Measurements from ENCODE around the gene PLEKHM2.

Gene PLEKHM2

GRCh38 chr1:15702722-15703550, 18.8 kb downstream of the PLEKHM2 start:
- DNase-seq (ENCODE audit: low spot score) = peak; percentile 41

DNA sequence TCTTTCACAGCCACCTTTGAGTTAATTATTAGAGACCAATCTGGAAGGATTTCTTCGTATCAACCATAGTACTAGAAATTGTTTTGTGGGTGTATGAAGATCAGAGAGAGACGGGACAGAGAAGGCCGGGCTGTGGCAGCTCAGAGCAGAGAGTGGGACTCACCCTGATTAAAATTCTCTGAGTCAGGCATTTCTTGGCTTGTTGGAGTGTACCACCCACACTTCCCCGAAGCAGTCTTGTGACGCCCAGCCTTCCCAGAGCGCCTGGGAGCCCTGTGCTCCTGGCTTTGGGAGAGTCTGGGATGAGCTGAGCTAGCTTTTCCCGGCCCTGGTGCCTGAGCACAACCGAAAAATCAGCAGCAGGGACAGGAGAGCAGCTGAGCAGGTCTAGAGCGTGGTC, 19.4 kb downstream of the PLEKHM2 start:
- peak; percentile 91 for DNase-seq (ENCODE audit: low spot score)

DNA sequence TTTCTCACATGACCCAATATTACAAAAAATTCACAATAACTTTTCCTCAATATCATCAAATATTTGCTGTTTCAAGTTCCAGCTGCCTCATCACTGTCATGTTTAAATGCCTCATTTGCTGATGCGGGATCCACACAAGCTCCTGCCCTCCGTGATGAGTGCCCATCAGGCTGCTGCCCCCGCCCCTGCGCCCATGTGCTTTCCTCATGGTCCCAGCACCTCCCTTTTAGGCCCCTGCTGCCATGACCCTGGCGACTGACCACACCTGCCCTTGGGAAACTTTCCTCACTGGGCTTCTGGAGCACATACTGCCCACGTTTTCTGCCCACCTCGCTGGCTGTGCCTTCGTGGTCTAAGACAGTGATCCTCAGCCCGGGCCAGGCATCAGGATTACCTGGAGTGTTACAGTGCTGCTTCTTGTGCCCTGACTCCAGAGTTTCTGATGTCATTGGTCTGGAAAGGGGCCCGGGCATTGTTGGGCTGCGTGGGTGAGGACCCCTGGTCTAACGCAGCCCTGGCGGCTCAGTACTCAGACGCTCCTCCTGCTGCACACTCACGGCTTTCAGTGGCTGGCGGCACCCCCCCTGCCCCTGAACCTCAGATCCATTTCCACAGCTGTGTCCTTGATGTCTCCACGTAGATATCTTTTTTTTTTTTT, 20.5 kb downstream of the PLEKHM2 start:
- no peak for DNase-seq (ENCODE audit: low spot score)

DNA sequence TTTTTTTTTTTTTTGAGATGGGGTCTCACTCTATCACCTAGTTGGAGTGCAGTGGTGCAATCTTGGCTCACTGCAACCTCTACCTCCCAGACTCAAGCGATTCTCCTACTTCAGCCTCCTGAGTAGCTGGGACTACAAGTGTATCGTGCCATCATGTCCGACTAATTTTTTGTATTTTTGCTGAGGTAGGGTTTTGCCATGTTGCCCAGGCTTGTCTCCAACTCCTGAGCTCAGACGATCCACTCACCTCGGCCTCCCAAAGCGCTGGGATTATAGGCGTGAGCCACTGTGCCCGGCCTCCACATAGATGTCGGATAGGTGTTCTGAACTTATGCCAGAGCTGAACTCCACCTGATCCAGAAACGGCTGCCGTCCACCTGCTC, 21.1 kb downstream of the PLEKHM2 start:
- no peak for DNase-seq (ENCODE audit: low spot score)

DNA sequence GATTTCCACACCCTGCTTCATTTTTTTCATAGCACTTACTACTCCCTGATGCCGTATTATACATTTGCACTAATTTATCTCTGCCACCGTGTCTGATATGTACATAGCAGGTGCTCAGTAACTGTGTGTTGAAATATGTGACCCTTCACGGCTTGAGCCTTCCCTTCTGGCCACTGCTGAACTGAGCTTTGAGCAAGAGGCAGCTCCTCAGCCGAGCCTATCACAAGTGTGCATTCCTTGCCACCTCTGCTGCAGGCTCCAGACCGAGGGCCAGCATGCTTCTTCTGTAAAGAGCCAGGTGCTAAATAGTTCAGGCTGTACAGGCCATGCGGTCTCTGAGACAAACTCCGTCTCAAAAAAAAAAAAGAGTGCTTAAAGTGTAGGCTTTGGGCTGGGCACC, 22.6 kb downstream of the PLEKHM2 start:
- DNase-seq (ENCODE audit: low spot score) = no peak

DNA sequence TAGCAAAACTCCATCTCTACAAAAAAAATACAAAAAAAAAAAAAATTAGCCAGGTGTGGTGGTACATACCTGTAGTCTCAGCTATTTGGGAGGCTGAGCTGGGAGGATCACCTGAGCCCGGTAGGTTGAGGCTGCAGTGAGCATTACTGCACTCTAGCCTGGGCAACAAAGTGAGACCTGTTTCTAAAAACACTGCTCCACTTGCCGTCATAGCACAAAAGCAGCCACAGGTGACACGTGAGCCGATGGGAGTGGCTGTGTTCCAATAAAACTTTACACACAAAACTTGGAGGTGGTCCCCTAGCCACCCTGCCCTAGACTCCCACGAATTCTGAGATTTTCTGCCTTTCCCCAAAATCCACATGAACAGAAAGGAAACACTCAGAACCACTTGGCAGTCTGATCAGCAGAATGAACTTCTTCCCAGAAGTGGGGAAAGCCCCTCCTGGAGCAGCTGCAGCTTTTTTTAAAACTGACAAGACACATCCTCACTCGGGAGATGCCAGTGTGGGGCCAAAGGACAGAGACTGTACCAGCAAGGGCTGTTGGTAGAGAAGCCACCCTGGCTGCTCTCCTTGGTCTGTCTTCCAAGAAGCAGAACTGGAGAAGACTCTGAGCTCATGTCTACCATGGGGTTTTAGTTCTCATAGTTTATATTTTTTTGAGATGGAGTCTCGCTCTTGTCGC, 23.3 kb downstream of the PLEKHM2 start:
- no peak for DNase-seq (ENCODE audit: low spot score)

GRCh38 chr1:15708486-15709137, 24.5 kb downstream of the PLEKHM2 start:
- DNase-seq (ENCODE audit: low spot score) = no peak

- no peak for DNase-seq (ENCODE audit: low spot score)
These were observed 25.1 kb downstream of the PLEKHM2 start for GRCh38 chr1:15709226-15709625.

DNA sequence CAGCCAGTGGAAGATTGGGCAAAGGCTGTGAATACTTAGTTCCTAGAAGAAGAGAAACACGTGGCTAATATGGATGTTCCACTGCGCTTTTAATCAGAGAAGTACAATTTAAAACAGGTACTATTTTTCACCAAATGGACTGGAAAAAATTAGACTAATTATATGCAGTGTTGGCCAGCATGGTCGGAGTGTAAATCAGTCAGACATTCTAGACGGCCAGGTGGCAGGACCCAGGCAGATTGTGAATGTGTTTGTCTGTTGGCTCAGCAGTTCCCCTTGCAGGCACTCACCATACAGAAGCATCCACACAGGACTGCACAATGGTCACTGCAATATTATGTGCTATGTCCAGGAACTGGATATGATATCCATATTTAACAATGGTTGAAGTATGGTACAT, 28.0 kb downstream of the PLEKHM2 start:
- DNase-seq (ENCODE audit: low spot score) = no peak

DNA sequence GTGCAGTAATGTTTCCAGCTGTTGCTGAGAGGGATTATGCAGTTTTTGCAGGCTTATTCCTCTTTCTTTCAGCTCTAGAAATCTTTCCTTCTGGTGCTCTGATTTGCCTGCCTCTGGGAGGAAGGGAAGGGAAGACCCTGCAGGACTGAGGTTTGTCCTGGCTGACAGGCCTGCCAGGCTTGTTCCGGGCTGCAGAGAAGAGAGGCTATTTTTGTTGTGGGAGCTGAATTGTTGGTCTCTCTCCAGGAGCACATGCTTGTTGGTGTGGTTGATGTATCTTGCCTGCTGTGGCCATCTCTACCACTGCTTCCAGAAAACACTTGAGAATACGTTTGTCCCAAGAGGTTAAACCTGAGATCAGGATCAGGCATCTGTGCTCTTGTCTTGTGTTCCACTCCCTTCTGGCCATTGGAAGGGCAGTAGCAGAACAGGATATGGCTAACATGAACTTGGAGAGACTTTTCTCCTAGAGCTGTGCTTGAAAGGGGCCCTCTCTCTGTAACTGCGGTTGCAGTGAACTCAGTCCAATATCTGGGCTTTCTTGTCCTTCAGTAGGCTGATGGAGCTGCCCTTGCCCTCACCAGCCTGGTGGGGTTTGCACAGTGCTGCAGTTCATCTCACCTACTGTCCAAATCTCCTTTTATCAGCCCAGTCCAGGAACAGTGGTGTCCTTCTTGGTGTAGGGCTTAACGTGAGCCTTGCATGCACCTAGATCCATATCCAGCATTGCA, 30.5 kb downstream of the PLEKHM2 start:
- DNase-seq (ENCODE audit: low spot score) = peak; percentile 45

DNA sequence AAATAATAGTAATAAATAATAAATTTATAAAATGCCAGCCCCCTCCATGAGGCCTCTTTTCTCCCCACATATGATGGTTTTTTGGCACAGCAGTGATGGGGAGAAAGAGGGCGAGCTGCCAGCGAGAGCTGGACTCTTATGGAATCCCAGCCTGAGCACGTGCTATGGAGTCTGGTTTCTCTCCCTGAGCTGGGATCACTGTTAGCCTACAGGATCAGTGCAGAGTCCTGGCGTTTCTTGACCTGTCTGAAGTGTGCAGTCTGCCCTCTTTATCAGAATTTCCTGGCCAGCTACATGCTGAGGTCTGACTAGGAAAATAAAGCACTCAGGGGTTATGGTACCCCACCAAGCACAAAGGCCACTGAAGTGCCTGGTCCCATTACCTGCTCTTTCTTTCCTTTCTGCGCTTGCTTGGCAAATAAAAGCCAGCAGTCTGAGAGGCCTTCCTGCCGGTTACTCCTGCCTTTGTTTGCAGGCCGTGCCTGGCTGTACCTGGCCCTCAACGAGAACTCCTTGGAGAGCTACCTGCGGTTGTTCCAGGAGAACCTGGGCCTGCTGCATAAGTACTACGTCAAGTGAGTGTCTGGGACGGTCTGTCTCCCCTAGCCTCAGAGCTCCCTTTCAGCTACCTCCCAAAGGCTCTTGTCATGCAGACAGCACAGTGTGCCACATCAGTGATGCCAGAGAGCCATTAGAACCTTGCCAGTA, 33.5 kb downstream of the PLEKHM2 start:
- no peak for DNase-seq (ENCODE audit: low spot score)

- no peak for DNase-seq (ENCODE audit: low spot score)
These were observed 34.1 kb downstream of the PLEKHM2 start for GRCh38 chr1:15718199-15718601.

DNA sequence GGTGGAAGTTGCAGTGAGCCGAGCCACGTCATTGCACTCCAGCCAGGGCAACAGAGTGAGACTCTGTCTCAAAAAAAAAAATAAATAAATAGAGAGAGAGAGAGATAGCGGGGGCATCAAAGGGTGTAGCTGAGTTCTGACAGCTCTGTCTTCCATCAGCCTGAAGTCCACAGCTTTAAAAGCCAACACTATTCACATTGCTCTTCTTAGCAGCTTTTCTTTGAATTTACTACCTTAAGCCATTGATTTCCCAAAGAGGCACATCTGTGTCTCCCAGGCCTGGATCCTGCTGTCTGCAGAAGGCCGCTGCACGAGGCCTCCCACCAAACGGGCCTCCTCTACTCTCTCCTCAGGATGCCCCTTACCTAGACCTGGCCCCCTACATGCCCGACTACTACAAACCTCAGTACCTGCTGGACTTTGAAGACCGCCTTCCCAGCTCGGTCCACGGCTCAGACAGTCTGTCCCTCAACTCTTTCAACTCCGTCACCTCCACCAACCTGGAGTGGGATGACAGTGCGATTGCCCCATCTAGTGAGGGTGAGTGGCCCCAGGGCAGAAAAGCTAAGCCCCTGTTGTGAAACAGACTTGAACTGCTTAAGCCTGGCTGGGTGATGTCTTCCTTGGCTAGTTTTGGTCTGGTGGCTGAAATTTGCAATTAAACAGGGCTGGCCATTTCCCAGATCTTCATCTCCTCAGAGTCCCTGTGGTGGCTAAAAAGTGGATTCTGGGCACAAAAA, 35.4 kb downstream of the PLEKHM2 start:
- DNase-seq (ENCODE audit: low spot score) = no peak

GRCh38 chr1:15720861-15721260, 36.7 kb downstream of the PLEKHM2 start:
- DNase-seq (ENCODE audit: low spot score) = no peak

DNA sequence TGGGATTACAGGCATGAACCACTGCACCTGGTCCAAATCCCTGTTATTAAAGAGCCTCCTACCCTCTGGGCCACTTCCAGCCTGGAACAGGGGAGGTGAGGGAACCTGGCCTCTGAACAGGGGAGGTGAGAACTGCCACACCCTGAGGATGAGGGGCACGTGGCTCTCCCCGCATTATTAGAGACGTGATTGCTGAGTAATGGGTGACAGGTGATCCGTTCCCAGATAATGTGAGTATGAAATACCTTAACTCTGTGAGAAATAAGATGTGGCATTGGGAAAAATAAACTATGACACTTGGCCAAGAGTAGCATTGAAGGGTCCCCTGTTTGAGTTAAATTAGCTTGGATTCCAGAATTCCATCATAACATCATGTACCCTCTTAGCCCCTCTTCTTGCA, 38.3 kb downstream of the PLEKHM2 start:
- DNase-seq (ENCODE audit: low spot score) = no peak

DNA sequence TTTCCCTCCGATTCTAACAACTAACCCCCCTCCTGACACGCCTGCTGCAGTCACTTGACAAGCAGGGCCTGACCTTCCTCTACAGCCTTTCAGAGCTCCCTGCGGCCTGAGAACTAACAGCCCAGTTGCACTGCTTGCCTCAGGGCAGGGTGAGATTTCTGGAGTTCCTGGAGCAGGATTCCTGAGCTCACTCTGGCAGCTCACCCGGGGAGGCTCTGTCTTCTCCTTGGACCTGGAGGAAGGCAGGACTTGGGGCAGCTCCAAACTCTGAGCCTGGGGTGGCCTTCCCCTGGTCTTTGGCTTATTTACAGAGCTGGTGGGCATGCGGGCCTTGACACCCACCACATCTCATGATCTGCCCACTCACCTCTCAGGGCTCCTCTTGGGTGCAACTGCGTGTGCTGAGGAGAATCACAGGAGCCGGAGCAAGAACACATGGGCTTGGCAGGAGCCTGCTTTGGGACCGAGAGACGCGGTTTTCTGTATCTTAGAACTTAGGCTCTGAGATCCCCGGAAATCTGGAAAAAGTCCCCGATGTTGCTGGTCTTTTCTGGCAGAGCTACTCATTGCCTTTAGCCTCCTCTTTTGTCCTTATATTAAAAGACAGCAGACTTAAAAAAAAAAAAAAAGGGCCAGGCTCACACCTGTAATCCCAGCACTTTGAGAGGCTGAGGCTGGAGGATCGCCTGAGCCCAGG, 38.9 kb downstream of the PLEKHM2 start:
- DNase-seq (ENCODE audit: low spot score) = no peak

GRCh38 chr1:15723631-15724246, 39.6 kb downstream of the PLEKHM2 start:
- DNase-seq (ENCODE audit: low spot score) = no peak

DNA sequence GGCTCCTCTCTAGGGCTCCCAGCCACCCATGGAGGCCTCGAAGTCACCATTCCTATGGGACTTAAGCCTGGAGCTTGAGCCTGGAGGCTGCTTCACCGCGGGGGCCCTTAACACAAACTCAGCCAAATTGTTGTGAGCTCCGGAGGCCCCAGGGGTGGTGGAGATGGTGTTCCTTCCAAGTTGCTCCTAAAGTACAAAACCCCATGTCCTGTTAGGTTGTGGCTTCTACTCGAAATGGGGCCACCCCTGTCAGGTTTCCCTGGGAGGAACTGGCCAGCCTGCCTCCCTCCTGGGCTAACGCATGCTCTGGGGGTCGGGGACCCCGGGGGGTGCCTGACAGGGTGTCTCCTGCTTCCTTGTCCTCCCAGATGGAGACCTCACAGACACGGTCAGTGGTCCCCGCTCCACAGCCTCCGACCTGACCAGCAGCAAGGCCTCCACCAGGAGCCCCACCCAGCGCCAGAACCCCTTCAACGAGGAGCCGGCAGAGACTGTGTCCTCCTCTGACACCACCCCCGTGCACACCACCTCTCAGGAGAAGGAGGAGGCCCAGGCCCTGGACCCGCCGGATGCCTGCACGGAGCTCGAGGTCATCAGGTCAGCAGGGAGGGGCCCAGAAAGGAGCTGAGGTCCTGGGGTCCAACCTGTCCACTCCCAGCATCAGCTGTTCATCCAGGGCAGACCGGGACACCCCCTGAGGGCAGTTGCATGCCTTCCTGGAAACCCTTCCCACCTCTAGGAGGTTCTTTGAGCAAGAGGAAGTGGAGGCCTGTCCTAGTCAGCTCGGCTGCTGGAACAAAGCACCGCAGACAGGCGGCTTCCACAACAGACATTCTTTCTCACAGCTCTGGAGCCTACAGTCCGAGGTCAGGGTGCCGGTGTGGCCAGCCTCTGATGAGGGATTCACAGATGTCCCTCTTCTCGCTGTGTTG, 41.1 kb downstream of the PLEKHM2 start:
- DNase-seq (ENCODE audit: low spot score) = no peak

All from COLO829 (cell line).